Measurements from ENCODE around the gene OR6V1.

OR6V1 gene

DNA sequence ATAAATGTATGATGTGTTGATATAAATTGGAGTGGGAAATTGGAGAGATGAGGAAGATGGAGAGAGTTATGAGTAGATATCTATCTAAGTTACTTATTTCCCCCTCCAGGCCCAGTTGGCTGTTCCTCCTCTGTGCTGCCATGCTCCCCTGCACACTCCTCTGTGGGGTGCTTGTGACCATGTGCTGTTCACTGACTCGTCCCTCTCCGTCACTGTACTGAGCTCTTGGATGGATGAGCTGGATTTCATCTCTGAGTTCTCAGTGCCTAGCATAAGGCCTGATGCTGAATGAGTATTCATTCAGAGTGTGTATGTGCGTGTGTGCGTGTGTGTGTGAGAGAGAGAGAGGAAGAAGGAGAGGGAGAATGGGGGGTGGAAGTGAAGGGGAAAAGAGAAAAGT is 39.7 kb upstream of the OR6V1 start:
- TF ChIP-seq ZFX (IDR thresholded peaks at IDR 0.05) = no peak
- TF ChIP-seq, protein P1, sequence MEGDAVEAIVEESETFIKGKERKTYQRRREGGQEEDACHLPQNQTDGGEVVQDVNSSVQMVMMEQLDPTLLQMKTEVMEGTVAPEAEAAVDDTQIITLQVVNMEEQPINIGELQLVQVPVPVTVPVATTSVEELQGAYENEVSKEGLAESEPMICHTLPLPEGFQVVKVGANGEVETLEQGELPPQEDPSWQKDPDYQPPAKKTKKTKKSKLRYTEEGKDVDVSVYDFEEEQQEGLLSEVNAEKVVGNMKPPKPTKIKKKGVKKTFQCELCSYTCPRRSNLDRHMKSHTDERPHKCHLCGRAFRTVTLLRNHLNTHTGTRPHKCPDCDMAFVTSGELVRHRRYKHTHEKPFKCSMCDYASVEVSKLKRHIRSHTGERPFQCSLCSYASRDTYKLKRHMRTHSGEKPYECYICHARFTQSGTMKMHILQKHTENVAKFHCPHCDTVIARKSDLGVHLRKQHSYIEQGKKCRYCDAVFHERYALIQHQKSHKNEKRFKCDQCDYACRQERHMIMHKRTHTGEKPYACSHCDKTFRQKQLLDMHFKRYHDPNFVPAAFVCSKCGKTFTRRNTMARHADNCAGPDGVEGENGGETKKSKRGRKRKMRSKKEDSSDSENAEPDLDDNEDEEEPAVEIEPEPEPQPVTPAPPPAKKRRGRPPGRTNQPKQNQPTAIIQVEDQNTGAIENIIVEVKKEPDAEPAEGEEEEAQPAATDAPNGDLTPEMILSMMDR (conservative IDR thresholded peaks at IDR 0.05) = no peak
- no peak overlapping the region for H3K27ac ChIP-seq

DNA sequence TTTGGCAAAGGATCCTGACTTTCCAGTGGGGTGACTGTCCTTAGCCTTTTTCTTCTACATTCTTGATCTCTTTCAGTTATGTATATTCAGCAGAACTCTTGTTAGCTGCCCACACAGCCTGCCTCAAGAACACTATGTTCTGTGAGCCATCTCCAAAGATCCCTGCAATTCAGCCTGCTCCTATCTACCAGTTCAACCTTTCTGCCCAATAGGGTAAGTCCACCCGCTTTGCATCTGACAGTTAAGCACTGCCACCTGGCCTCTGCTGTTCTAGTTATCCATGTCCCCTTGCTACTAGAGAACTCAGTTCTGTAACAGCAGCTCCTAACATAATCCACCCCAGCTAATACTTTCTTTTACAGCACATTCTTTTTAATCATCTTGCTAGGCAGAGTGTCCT is 38.7 kb upstream of the OR6V1 start:
- no peak for TF ChIP-seq ZFX (IDR thresholded peaks at IDR 0.05)
- TF ChIP-seq, protein P1 (conservative IDR thresholded peaks at IDR 0.05) = no peak
- no peak overlapping the region for H3K27ac ChIP-seq

DNA sequence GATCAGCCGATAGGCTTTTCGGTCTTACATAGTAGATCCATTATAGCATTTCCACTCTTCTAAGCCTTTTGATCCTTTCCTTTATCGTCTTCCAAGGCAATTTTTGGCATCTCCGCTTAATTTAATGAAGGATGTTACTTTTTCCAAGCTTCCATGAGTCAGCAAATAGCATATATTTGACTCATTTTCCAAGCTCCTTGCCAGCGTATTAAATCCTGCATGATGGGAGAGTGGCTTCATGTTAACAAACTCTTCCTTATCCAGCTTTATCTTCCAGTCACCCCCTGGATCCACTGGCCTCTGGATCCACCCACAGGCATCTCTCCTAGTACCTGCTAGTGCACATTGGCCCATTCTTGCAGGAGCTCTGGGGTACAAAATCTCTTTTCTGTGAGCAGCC is 38.2 kb upstream of the OR6V1 start:
- no peak overlapping the region for H3K27ac ChIP-seq
- TF ChIP-seq, protein P1 (conservative IDR thresholded peaks at IDR 0.05) = no peak
- TF ChIP-seq ZFX (IDR thresholded peaks at IDR 0.05) = no peak

DNA sequence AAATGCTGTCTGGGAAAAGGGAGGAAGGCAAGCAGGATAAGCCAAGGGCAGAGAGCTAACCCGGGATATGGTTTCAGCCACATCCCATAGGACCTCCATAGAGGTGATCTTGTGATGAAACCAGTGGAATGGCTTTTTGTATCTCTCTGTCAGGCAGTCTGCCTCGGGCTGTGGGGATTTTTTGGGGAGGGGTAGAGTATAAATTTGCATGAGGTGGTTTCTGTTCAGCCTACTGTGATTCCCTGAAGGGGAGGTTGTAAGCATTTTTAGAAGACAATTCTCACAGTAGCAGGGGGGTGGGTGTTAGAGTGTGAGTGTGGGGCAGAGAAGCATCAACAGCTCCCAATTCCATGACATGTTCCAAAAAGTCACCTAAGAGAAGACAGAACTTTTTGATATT is 37.1 kb upstream of the OR6V1 start:
- no peak for TF ChIP-seq ZFX (IDR thresholded peaks at IDR 0.05)
- TF ChIP-seq, protein P1 (conservative IDR thresholded peaks at IDR 0.05) = no peak
- no peak overlapping the region for H3K27ac ChIP-seq

DNA sequence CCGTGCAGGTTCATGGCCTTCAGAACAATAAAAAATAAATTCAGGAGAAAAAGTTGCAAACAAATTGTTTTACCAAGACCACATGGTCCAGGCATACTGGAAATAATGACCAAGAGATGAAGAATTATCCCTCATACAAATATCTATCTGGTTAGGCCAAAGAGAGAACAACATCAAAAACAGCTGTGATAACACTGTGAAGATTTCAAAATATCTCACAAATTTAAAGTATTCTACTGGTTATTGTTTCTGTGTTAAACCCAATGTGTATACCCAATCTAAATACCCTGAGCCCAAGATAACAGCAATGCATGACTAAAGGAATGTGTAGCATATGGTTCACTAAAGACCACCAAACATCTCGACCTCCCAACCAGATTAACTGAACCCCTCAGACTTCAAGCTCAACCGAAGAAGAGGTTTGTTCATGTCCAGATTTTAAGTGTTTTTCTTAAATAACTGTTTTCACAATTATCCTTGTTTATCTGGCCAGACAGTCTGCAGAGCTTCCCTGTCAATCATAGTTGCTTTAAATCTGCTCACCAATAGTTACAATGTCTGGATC is 36.1 kb upstream of the OR6V1 start:
- no peak overlapping the region for H3K27ac ChIP-seq
- TF ChIP-seq, protein P1 (conservative IDR thresholded peaks at IDR 0.05) = no peak
- no peak for TF ChIP-seq ZFX (IDR thresholded peaks at IDR 0.05)

DNA sequence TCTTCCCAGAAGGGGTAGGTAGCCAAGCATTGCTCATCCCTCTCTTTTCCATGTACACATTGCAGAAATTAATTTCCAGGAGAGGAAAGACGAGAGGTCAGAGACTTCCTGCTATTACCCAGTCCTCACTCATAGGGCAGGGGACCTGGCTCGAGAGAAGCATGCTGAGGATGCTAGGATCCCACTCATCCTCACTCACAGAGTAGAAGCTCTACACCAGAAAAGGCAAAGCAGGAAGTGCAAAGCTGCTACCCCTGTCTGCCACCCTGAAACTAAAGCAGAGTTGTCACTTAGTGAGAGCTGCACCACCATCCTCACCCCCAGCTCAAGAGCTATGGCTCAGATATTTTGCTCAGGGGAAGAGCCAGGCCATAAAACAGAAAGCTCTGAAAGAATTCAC is 35.1 kb upstream of the OR6V1 start:
- no peak overlapping the region for H3K27ac ChIP-seq
- TF ChIP-seq, protein P1 (conservative IDR thresholded peaks at IDR 0.05) = no peak
- TF ChIP-seq ZFX (IDR thresholded peaks at IDR 0.05) = no peak

DNA sequence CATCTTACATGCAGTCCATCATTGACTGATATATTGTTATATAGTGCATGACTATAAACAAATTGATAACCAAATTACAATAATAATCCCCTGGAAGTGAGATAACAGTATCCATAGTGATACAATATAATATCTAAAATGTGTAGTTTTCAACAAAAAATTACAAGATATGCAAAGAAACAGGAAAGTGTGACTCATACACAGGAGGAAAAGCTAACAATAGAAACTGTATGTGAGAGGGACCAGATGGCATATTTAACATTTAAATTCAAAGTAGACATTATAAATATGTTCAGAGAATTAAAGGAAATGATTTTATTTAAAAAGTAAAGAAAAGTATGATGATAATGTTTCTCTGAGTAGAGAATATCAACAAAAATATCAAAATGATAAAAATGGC is 33.2 kb upstream of the OR6V1 start:
- TF ChIP-seq, protein P1 (conservative IDR thresholded peaks at IDR 0.05) = no peak
- no peak for TF ChIP-seq ZFX (IDR thresholded peaks at IDR 0.05)
- no peak overlapping the region for H3K27ac ChIP-seq

Measured in C4-2B (cell line).